Mesendoderm (in vitro differentiated cells): ENCODE measurements around the gene RINL.
"Not testable (repeated sequence)": the region's sequence is repeated elsewhere in the genome, so short reads cannot be mapped to it uniquely, and the experiment has no call there.

ENCODE experiments used
- DNase-seq: peaks from one replicate; pipeline ENCODE4 v3.0.0; 2013
- H2AK5ac ChIP-seq: 2 replicates; pipeline ENCODE4 v1.6.1; 2013; ENCODE audit warnings: low read length, inconsistent platforms
- H2BK120ac ChIP-seq: 2 replicates; pipeline ENCODE4 v1.6.1; 2013; ENCODE audit warnings: low read depth, mild to moderate bottlenecking, low read length, moderate library complexity, mixed read lengths
- H2BK15ac ChIP-seq: replicated peaks from 2 replicates; pipeline ENCODE4 v1.6.1; 2013; ENCODE audit warnings: low read depth, mild to moderate bottlenecking, moderate library complexity
- H2BK5ac ChIP-seq: 2 replicates; pipeline ENCODE4 v1.6.1; 2013; ENCODE audit warnings: low read length, inconsistent platforms
- H3K18ac ChIP-seq: 2 replicates; pipeline ENCODE4 v1.6.1; 2013; ENCODE audit warnings: mild to moderate bottlenecking, low read length, mixed read lengths
- H3K23ac ChIP-seq: one replicate; pipeline ENCODE4 v1.6.1; 2013; ENCODE audit warnings: low read length
- H3K27ac ChIP-seq: 2 replicates; pipeline ENCODE4 v1.5.1; 2013; ENCODE audit warnings: low read depth, mild to moderate bottlenecking, inconsistent platforms, low read length, moderate library complexity
- H3K27me3 ChIP-seq: 2 replicates; pipeline ENCODE4 v1.6.1; 2013; ENCODE audit warnings: low read length, control low read depth, mild to moderate bottlenecking, inconsistent platforms; ENCODE audit not compliant: insufficient read depth, poor library complexity
- H3K36me3 ChIP-seq: 2 replicates; pipeline ENCODE4 v1.6.1; 2013; ENCODE audit warnings: low read length, inconsistent platforms; ENCODE audit not compliant: control insufficient read depth, insufficient read depth
- H3K4ac ChIP-seq: one replicate; pipeline ENCODE4 v1.6.1; 2013; ENCODE audit warnings: low read depth, mild to moderate bottlenecking, low read length, moderate library complexity
- H3K4me1 ChIP-seq: 2 replicates; pipeline ENCODE4 v1.6.1; 2013; ENCODE audit warnings: low read depth, low read length, inconsistent platforms; ENCODE audit not compliant: control insufficient read depth
- H3K4me2 ChIP-seq: 2 replicates; pipeline ENCODE4 v1.6.1; 2013; ENCODE audit warnings: low read length
- H3K4me3 ChIP-seq: 2 replicates; pipeline ENCODE4 v1.5.1; 2013; ENCODE audit warnings: mild to moderate bottlenecking, low read length
- H3K56ac ChIP-seq: one replicate; pipeline ENCODE4 v1.6.1; 2013; ENCODE audit warnings: low read length
- H3K79me1 ChIP-seq: 2 replicates; pipeline ENCODE4 v1.6.1; 2013; ENCODE audit warnings: low read length, inconsistent platforms
- H3K79me2 ChIP-seq: 2 replicates; pipeline ENCODE4 v1.6.1; 2013; ENCODE audit warnings: mild to moderate bottlenecking, low read length; ENCODE audit not compliant: control insufficient read depth, insufficient read depth
- H3K9ac ChIP-seq: 2 replicates; pipeline ENCODE4 v1.6.1; 2013; ENCODE audit warnings: low read length, inconsistent platforms
- H4K5ac ChIP-seq: one replicate; pipeline ENCODE4 v1.6.1; 2013; ENCODE audit warnings: low read length
- H4K8ac ChIP-seq: one replicate; pipeline ENCODE4 v1.6.1; 2013; ENCODE audit warnings: low read depth, mild to moderate bottlenecking, control low read depth, low read length, moderate library complexity
- WGBS: extraction: QIAGEN DNeasy Blood & Tissue Kit; methylation state at CpG from one replicate; pipeline ENCODE4 v1.1.7; 2013; ENCODE audit warnings: low lambda C conversion rate, missing lambda C conversion rate; ENCODE audit not compliant: insufficient coverage; ENCODE audit errors: extremely low coverage; 5-methylcytosine and 5-hydroxymethylcytosine counted together

RINL gene

DNA sequence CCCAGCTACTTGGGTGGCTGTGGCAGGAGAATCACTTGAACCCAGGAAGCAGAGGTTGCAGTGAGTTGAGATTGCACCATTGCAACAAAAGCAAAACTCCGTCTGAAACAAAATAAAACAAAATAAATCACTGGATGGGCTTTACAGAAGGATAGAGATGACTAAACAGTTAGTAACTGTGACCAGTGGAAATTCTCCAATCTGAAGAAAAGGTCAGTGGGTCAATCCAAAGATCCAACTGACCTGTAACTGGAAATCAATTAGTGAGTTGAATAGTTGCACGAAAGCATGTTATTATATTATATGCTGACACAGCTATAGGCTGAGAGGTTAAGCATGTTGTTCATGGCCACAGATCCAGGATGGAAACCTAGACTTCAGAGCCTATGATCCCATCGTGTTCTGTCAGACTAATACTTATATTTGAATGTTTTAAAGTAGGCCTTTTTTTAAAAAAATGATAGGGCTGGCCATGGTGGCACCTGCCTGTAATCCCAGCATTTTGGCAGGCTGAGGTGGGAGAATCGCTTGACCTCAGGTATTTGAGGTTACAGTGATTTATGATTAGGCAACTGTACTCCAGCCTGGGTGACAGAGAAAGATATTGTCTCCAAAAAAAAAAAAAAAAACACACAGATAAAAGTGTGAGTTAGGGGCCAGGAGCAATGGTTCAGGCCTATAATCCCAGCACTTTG, 47.9 kb downstream of the RINL start:
- Histone ChIP-seq H4K8ac (no peak overlapping the region), H3K27me3 (no peaks in the 10 kb centered on the region), H3K27ac (no peak overlapping the region), H2BK120ac (no peak overlapping the region), H3K36me3 (no peaks in the 10 kb centered on the region), H3K4me3 (no peak overlapping the region), H2BK5ac (no peak overlapping the region), H3K79me1 (peaks cover 2% of the 10 kb centered on the region), H3K4ac (no peak overlapping the region), H3K4me2 (no peak overlapping the region), H2AK5ac (no peak overlapping the region), H4K5ac (no peak overlapping the region), H3K56ac (no peak overlapping the region), H3K18ac (no peak overlapping the region), H3K79me2 (no peaks in the 10 kb centered on the region), H3K4me1 (no peaks in the 10 kb centered on the region), H3K9ac (no peak overlapping the region), H3K23ac (no peak overlapping the region), H2BK15ac (no peak overlapping the region)
- no peak for DNase-seq
- WGBS: no CpG with 5 or more reads among the region's 4 CpGs

DNA sequence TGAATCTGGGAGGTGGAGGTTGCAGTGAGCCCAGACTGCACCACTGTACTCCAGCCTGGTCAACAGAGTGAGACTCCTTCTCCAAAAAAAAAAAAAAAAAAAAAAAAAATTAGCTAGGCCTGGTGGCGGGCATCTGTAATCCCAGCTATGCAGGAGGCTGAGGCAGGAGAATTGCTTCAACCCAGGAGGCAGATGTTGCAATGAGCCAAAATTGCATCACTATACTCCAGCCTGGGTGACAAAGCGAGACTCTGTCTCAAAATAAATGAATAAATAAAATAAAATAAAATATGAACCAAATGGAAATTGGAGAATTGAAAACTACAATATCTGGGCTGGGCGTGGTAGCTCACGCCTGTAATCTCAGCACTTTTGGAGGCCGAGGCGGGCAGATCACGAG, 48.9 kb downstream of the RINL start:
- H3K36me3 ChIP-seq, H3K56ac ChIP-seq, H3K18ac ChIP-seq, H4K5ac ChIP-seq, H3K4me3 ChIP-seq, H3K23ac ChIP-seq, H3K4me1 ChIP-seq, H3K9ac ChIP-seq, H3K79me2 ChIP-seq, H3K4ac ChIP-seq, H4K8ac ChIP-seq, H3K27ac ChIP-seq, DNase-seq, H3K4me2 ChIP-seq, H3K27me3 ChIP-seq, H2BK5ac ChIP-seq, H2BK15ac ChIP-seq, H2AK5ac ChIP-seq, H2BK120ac ChIP-seq, H3K79me1 ChIP-seq: not testable (repeated sequence)
- WGBS: no CpG with 5 or more reads among the region's 7 CpGs

DNA sequence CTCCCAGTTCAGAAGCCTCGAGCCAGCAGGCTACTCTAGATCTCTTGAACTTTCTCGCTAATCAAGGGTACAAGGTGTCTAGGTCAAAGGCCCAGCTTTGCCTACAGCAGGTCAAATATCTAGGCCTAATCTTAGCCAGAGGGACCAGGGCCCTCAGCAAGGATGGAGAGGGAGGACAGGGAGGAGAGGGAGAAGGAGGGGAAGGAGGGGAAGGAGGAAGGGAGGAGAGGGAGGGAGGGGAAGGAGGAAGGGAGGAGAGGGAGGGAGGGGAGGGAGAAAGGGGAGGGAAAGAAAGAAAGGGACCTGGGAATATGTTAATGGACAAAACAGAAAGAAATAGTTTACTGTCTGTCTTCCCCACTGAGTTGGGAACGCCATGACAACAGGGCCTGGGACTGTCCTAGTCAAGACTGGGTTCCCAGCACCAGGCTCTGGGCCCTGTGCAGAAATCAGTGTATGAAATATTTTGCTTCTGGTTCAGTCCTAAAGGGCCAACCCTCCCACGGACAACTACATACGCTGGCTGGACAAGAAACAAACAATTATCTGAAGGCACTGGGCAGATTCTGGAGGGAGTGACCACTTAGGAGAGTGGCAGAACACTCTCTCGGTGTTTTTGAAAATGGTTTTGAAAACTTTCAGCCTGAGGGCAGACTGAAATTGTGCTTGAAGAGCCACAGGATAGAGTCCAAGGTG, 51.1 kb downstream of the RINL start:
- no peaks in the 10 kb centered on the region for H3K79me2 ChIP-seq
- no peak overlapping the region for H3K18ac ChIP-seq
- no peak overlapping the region for H3K27ac ChIP-seq

GRCh38 chr19:38825936-38826335, 52.1 kb downstream of the RINL start:
- H3K56ac ChIP-seq, H3K36me3 ChIP-seq, H2BK120ac ChIP-seq, H3K23ac ChIP-seq, H3K27ac ChIP-seq, H3K79me2 ChIP-seq, H3K79me1 ChIP-seq, H2BK5ac ChIP-seq, H3K4me1 ChIP-seq, H2BK15ac ChIP-seq, H4K8ac ChIP-seq, DNase-seq, H3K4me2 ChIP-seq, H3K18ac ChIP-seq, H3K4me3 ChIP-seq, H2AK5ac ChIP-seq, H3K27me3 ChIP-seq, H3K9ac ChIP-seq, H3K4ac ChIP-seq, H4K5ac ChIP-seq: not testable (repeated sequence)
- no CpG with 5 or more reads among the region's 7 CpGs for WGBS

More for the DNA sequence above, 51.1 kb downstream of the RINL start:
- Histone ChIP-seq H2BK120ac (no peak overlapping the region), H2AK5ac (no peak overlapping the region), H3K27me3 (no peaks in the 10 kb centered on the region), H2BK15ac (no peak overlapping the region), H3K36me3 (no peaks in the 10 kb centered on the region), H3K9ac (no peak overlapping the region), H3K23ac (no peak overlapping the region), H4K8ac (no peak overlapping the region), H3K56ac (no peak overlapping the region), H3K79me1 (peaks cover 2% of the 10 kb centered on the region), H2BK5ac (no peak overlapping the region), H3K4me2 (no peak overlapping the region), H4K5ac (no peak overlapping the region), H3K4me1 (no peaks in the 10 kb centered on the region), H3K4me3 (no peak overlapping the region), H3K4ac (no peak overlapping the region)
- DNase-seq: no peak
- no CpG with 5 or more reads among the region's 6 CpGs for whole genome bisulfite sequencing

DNA sequence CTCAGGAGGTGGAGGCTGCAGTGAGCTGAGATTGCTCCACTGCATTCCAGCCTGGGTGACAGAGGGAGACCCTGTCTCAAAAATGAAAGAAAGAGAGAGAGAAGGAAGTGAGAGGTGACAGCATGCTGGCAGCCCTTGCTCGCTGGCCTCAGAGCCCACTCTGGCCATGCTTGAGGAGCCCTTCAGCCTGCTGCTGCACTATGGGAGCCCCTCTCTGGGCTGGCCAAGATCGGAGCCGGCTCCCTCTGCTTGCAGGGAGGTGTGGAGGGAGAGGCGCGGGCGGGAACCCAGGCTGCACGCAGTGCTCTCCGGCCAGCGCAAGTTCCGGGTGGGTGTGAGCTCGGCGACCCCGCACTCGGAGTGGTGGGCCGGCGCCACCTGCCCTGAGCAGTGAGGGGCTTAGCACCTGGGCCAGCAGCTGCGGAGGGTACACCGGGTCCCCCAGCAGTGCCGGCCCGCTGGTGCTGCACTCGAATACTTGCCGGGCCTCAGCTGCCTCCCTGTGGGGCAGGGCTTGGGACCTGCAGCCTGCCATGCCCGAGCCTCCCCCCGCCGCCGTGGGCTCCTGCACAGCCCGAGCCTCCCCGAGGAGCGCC, 56.7 kb downstream of the RINL start:
- no CpG with 5 or more reads among the region's 29 CpGs for WGBS
- H3K4me3 ChIP-seq, H3K18ac ChIP-seq, H2BK120ac ChIP-seq, H3K27ac ChIP-seq, H3K23ac ChIP-seq, H4K5ac ChIP-seq, H3K79me1 ChIP-seq, H3K56ac ChIP-seq, H4K8ac ChIP-seq, H3K4ac ChIP-seq, H3K27me3 ChIP-seq, DNase-seq, H2AK5ac ChIP-seq, H3K36me3 ChIP-seq, H3K9ac ChIP-seq, H3K79me2 ChIP-seq, H3K4me2 ChIP-seq, H2BK15ac ChIP-seq, H3K4me1 ChIP-seq, H2BK5ac ChIP-seq: not testable (repeated sequence)
